ENCODE measurements around the gene OCLN.
"Not testable (repeated sequence)": the region's sequence is repeated elsewhere in the genome, so short reads cannot be mapped to it uniquely, and the experiment has no call there.

OCLN gene

GRCh38 chr5:69512740-69513260 lies 20.2 kb downstream of the OCLN start:
- no peak for DNase-seq
- no peak for TF ChIP-seq CTCF (IDR thresholded peaks at IDR 0.05; ENCODE audit: low read depth, low read length)
- Histone ChIP-seq H3K9me3 (no peaks in the 10 kb centered on the region), H3K27me3 (peaks cover under 1% of the 10 kb centered on the region; the same call in 1 of the 2 replicates), H3K36me3 (no peaks in the 10 kb centered on the region), H3K4me1 (no peaks in the 10 kb centered on the region), H3K4me3 (ENCODE audit: low read depth, low read length) (no peak overlapping the region)

- not testable (repeated sequence) for H3K36me3 ChIP-seq; H3K4me3 ChIP-seq (ENCODE audit: low read depth, low read length); H3K9me3 ChIP-seq; DNase-seq; H3K4me1 ChIP-seq
- H3K27me3 ChIP-seq, result peaks cover 16% of the 10 kb centered on the region
These were observed 23.0 kb downstream of the OCLN start for GRCh38 chr5:69515570-69515969.

- TF ChIP-seq CTCF (IDR thresholded peaks at IDR 0.05; ENCODE audit: low read depth, low read length), result no peak
- DNase-seq, result no peak
- H3K27me3 ChIP-seq, result peaks cover 16% of the 10 kb centered on the region
- no peaks in the 10 kb centered on the region for H3K36me3 ChIP-seq
- no peaks in the 10 kb centered on the region for H3K4me1 ChIP-seq
- H3K9me3 ChIP-seq, result no peaks in the 10 kb centered on the region
- H3K4me3 ChIP-seq (ENCODE audit: low read depth, low read length), result no peak overlapping the region
These were observed 24.2 kb downstream of the OCLN start for GRCh38 chr5:69516769-69517168.

GRCh38 chr5:69517763-69518212 lies 25.2 kb downstream of the OCLN start:
- no peaks in the 10 kb centered on the region for H3K9me3 ChIP-seq
- no peak for DNase-seq
- no peak overlapping the region for H3K4me3 ChIP-seq (ENCODE audit: low read depth, low read length)
- no peaks in the 10 kb centered on the region for H3K4me1 ChIP-seq
- no peak for TF ChIP-seq CTCF (IDR thresholded peaks at IDR 0.05; ENCODE audit: low read depth, low read length)
- H3K27me3 ChIP-seq, result peaks cover 16% of the 10 kb centered on the region
- no peaks in the 10 kb centered on the region for H3K36me3 ChIP-seq

- no peak for TF ChIP-seq CTCF (IDR thresholded peaks at IDR 0.05; ENCODE audit: low read depth, low read length)
- no peaks in the 10 kb centered on the region for H3K36me3 ChIP-seq
- no peaks in the 10 kb centered on the region for H3K4me1 ChIP-seq
- DNase-seq, result no peak
- H3K27me3 ChIP-seq, result peaks cover 16% of the 10 kb centered on the region
- no peaks in the 10 kb centered on the region for H3K9me3 ChIP-seq
- no peak overlapping the region for H3K4me3 ChIP-seq (ENCODE audit: low read depth, low read length)
These were observed 26.7 kb downstream of the OCLN start for GRCh38 chr5:69519285-69519684.

- Histone ChIP-seq H3K36me3 (no peaks in the 10 kb centered on the region), H3K27me3 (peaks cover 18% of the 10 kb centered on the region), H3K9me3 (no peaks in the 10 kb centered on the region), H3K4me3 (ENCODE audit: low read depth, low read length) (no peak overlapping the region), H3K4me1 (no peaks in the 10 kb centered on the region)
- no peak for DNase-seq
- no peak for TF ChIP-seq CTCF (IDR thresholded peaks at IDR 0.05; ENCODE audit: low read depth, low read length)
These were observed 29.4 kb downstream of the OCLN start for GRCh38 chr5:69522035-69522434.

GRCh38 chr5:69525490-69525889 lies 32.9 kb downstream of the OCLN start:
- no peaks in the 10 kb centered on the region for H3K36me3 ChIP-seq
- no peaks in the 10 kb centered on the region for H3K9me3 ChIP-seq
- no peak overlapping the region for H3K4me3 ChIP-seq (ENCODE audit: low read depth, low read length)
- TF ChIP-seq CTCF (IDR thresholded peaks at IDR 0.05; ENCODE audit: low read depth, low read length), result no peak
- DNase-seq, result no peak
- H3K4me1 ChIP-seq, result no peaks in the 10 kb centered on the region
- H3K27me3 ChIP-seq, result peaks cover 37% of the 10 kb centered on the region
